ENCODE results near the gene ZDHHC20. TPM values are rescaled to one million over a fixed set of nuclear protein-coding genes. Genes with fewer than 3 reads are reported as not detected.

The ZDHHC20 gene
- total RNA-seq, 1 donor from 2014 or later, result 49.2 TPM

GRCh38 chr13:21481359-21481758 lies 22.3 kb upstream of the ZDHHC20 start:
- ChIA-PET POLR2A (no interaction called here), CTCF (interaction anchor here (1.4 to 6.7 kb wide), 2 partner anchors 184 to 372 kb away, joined by 3 to 42 read pairs; no protein-coding TSS in a partner anchor)
- DNase-seq (no peak), ATAC-seq (ENCODE audit: low read depth) (no peak)
- TF ChIP-seq, protein P1, sequence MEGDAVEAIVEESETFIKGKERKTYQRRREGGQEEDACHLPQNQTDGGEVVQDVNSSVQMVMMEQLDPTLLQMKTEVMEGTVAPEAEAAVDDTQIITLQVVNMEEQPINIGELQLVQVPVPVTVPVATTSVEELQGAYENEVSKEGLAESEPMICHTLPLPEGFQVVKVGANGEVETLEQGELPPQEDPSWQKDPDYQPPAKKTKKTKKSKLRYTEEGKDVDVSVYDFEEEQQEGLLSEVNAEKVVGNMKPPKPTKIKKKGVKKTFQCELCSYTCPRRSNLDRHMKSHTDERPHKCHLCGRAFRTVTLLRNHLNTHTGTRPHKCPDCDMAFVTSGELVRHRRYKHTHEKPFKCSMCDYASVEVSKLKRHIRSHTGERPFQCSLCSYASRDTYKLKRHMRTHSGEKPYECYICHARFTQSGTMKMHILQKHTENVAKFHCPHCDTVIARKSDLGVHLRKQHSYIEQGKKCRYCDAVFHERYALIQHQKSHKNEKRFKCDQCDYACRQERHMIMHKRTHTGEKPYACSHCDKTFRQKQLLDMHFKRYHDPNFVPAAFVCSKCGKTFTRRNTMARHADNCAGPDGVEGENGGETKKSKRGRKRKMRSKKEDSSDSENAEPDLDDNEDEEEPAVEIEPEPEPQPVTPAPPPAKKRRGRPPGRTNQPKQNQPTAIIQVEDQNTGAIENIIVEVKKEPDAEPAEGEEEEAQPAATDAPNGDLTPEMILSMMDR (IDR thresholded peaks at IDR 0.05), result no peak
- no peaks in the 10 kb centered on the region for H3K36me3 Mint-ChIP-seq (ENCODE audit: low read depth)
- H3K27me3 Mint-ChIP-seq, result no peaks in the 10 kb centered on the region
- no peak overlapping the region for H3K27ac Mint-ChIP-seq
- peaks cover 13% of the 10 kb centered on the region for H3K4me1 Mint-ChIP-seq
- peaks cover 4% of the 10 kb centered on the region for H3K9me3 Mint-ChIP-seq
- no peak overlapping the region for H3K4me3 Mint-ChIP-seq
- intact Hi-C loops (cut with micrococcal nuclease), result no loop called here

- Mint-ChIP-seq H3K4me3 (no peak overlapping the region), H3K9me3 (no peaks in the 10 kb centered on the region), H3K4me1 (peaks cover 13% of the 10 kb centered on the region), H3K27ac (no peak overlapping the region), H3K27me3 (no peaks in the 10 kb centered on the region), H3K36me3 (ENCODE audit: low read depth) (no peaks in the 10 kb centered on the region)
- intact Hi-C loops (cut with micrococcal nuclease), result loop anchor here (1.0 to 5.0 kb wide), 5 partner anchors 77 to 987 kb away; no protein-coding TSS in a partner anchor
- ChIA-PET CTCF (interaction anchor here (0.6 to 6.7 kb wide), 8 partner anchors 141 to 536 kb away, joined by 3 to 42 read pairs (median 4); no protein-coding TSS in a partner anchor), POLR2A (no interaction called here)
- DNase-seq (no peak), ATAC-seq (ENCODE audit: low read depth) (peak; percentile 48)
- TF ChIP-seq, protein P1 (IDR thresholded peaks at IDR 0.05), result no peak
These were observed 20.0 kb upstream of the ZDHHC20 start for GRCh38 chr13:21478881-21479808.

DNA sequence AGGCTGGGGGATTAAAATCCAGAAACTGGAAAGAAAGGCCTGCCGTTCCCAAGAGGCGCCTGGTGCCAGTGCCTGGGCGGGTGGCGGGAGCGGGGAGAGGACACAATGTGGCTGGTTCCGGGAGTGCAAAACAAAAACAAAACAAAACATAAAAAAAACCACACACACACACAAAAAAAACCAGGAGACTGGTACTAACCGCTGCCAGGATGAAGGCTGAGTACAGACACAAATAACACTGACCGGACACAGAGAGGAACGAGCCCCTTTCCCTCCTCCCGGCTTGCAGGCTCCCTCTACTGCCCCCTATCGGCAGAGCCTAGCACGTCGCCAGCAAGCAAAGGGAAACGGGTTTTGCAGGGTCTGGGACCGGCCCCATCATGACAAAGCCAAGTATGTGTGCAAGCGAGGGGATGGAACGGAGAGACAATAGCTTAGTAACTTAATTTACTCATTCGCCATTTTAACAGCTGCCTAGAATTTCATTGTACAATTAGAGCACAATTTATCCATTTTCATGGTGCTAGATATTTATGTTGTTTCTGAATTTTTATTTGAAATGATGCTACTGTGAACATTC lies 17.9 kb upstream of the ZDHHC20 start:
- no peaks in the 10 kb centered on the region for H3K9me3 Mint-ChIP-seq
- H3K27ac Mint-ChIP-seq, result no peak overlapping the region
- ChIA-PET CTCF (interaction anchor here (0.6 to 6.7 kb wide), 12 partner anchors 9 to 534 kb away, joined by 3 to 42 read pairs (median 4); partner anchors contain the start of genes MRPL57, SKA3 and ZDHHC20), POLR2A (interaction anchor here (0.7 to 1.8 kb wide), 3 partner anchors 41 to 300 kb away, joined by 3 to 7 read pairs (median 4); partner anchors contain the start of genes MRPL57 and SKA3)
- DNase-seq (peak; percentile 62), ATAC-seq (ENCODE audit: low read depth) (peak; percentile 92)
- TF ChIP-seq, protein P1 (IDR thresholded peaks at IDR 0.05), result peak; percentile 36
- intact Hi-C loops (cut with micrococcal nuclease), result loop anchor here (1.0 to 5.0 kb wide), 6 partner anchors 18 to 301 kb away; partner anchors contain the start of genes MRPL57, SKA3 and ZDHHC20
- peaks cover 13% of the 10 kb centered on the region for H3K4me1 Mint-ChIP-seq
- peak overlapping the region; percentile 87 for H3K4me3 Mint-ChIP-seq
- no peaks in the 10 kb centered on the region for H3K36me3 Mint-ChIP-seq (ENCODE audit: low read depth)
- H3K27me3 Mint-ChIP-seq, result no peaks in the 10 kb centered on the region

DNA sequence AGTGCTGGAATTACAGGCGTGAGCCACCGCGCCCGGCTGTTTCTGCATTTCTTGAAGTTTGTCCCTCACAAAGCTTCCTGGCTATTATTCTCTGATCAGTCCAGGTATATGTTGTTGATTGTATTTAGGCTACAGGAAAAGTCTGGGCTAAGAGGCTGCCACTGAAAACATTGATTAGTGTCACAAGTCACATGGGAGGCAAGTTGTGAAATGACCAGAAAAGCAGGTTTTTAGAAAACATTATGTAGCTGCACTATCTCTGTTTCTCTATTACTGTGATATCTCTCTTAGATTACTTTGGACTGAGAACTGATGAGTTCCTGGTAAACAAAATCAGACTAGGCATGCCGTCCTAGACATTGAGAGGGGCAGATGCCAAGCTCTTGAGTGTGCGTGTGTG lies 16.0 kb upstream of the ZDHHC20 start:
- no peak for DNase-seq
- no peak for ATAC-seq (ENCODE audit: low read depth)
- ChIA-PET CTCF (no interaction called here), POLR2A (no interaction called here)
- no peak overlapping the region for H3K27ac Mint-ChIP-seq
- H3K36me3 Mint-ChIP-seq (ENCODE audit: low read depth), result no peaks in the 10 kb centered on the region
- peaks cover 3% of the 10 kb centered on the region for H3K27me3 Mint-ChIP-seq
- H3K4me3 Mint-ChIP-seq, result no peak overlapping the region
- peaks cover 8% of the 10 kb centered on the region for H3K9me3 Mint-ChIP-seq
- TF ChIP-seq, protein P1 (IDR thresholded peaks at IDR 0.05), result no peak
- peaks cover 13% of the 10 kb centered on the region for H3K4me1 Mint-ChIP-seq
- intact Hi-C loops (cut with micrococcal nuclease), result loop anchor here (5.0 kb wide), 1 partner anchor 73 kb away; no protein-coding TSS in a partner anchor

- ChIA-PET CTCF (no interaction called here), POLR2A (no interaction called here)
- H3K27ac Mint-ChIP-seq, result no peak overlapping the region
- intact Hi-C loops (cut with micrococcal nuclease), result no loop called here
- no peaks in the 10 kb centered on the region for H3K4me1 Mint-ChIP-seq
- H3K27me3 Mint-ChIP-seq, result peaks cover 3% of the 10 kb centered on the region
- peaks cover 8% of the 10 kb centered on the region for H3K9me3 Mint-ChIP-seq
- ATAC-seq (ENCODE audit: low read depth) (no peak), DNase-seq (no peak)
- no peaks in the 10 kb centered on the region for H3K36me3 Mint-ChIP-seq (ENCODE audit: low read depth)
- no peak overlapping the region for H3K4me3 Mint-ChIP-seq
- TF ChIP-seq, protein P1 (IDR thresholded peaks at IDR 0.05), result no peak
These were observed 11.7 kb upstream of the ZDHHC20 start for GRCh38 chr13:21470785-21471184.

Measured in activated B cell treated with CpG ODN at 0.5 μM for 24 hours (primary cell).